ENCODE data around the gene FOXJ1.

FOXJ1 gene

DNA sequence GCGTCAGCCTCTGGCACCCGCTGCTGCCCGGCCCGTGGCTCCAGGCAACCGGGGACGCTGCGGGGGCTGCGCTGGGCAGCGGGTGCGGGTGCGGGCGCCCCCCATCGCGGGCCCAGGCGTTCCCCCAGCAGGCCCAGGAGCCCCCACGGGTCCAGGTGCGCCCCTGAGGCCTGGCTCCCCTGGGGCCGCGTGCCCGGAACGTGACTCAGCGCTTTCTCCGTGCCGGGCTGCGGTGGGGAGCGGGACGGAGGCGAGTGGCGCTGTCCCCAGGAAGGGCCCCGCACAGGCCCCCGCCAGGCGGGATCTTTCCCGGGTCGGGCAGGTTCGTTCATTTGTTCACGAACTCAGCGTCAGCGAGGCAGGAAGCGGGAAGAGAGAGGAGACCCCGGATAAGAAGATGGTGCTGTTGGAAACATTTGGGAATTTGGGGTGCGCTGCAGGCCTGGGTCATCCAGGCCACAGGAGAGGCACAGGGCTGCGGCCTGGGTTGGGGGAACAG is 19.1 kb downstream of the FOXJ1 start:
- H3K27me3 ChIP-seq (ENCODE audit: insufficient read depth, low read length, poor library complexity) = no peaks in the 10 kb centered on the region
- DNase-seq (no peak), ATAC-seq (ENCODE audit: insufficient read depth, low read depth) (no peak)
- no peaks in the 10 kb centered on the region for H3K9me3 ChIP-seq (ENCODE audit: insufficient read depth, low read length, severe bottlenecking)
- H4K20me1 ChIP-seq (ENCODE audit: insufficient read depth, low read length) = no peaks in the 10 kb centered on the region
- H3K36me3 ChIP-seq (ENCODE audit: insufficient read depth, low read length) = no peaks in the 10 kb centered on the region
- H3K27ac ChIP-seq (ENCODE audit: low read length) = no peak overlapping the region
- peak overlapping the region; percentile 62 for H2AFZ ChIP-seq (ENCODE audit: low read depth, low read length)
- H3K4me2 ChIP-seq (ENCODE audit: insufficient read depth, low read length) = peak overlapping the region; percentile 43; the same call in 1 of the 2 replicates
- H3K4me1 ChIP-seq (ENCODE audit: insufficient read depth, low read length) = peaks cover 11% of the 10 kb centered on the region
- H3K79me2 ChIP-seq (ENCODE audit: insufficient read depth, low read length) = no peaks in the 10 kb centered on the region
- H3K9ac ChIP-seq (ENCODE audit: low read depth, low read length) = peak overlapping the region; percentile 35; the same call in 1 of the 2 replicates
- no peak overlapping the region for H3K4me3 ChIP-seq (ENCODE audit: low read depth in 1 of 2, low read length in 2 of 2)
- TF ChIP-seq EZH2 (IDR thresholded peaks at IDR 0.05; ENCODE audit: borderline replicate concordance, low read depth, low read length, severe bottlenecking) = no peak
- TF ChIP-seq, protein P1, sequence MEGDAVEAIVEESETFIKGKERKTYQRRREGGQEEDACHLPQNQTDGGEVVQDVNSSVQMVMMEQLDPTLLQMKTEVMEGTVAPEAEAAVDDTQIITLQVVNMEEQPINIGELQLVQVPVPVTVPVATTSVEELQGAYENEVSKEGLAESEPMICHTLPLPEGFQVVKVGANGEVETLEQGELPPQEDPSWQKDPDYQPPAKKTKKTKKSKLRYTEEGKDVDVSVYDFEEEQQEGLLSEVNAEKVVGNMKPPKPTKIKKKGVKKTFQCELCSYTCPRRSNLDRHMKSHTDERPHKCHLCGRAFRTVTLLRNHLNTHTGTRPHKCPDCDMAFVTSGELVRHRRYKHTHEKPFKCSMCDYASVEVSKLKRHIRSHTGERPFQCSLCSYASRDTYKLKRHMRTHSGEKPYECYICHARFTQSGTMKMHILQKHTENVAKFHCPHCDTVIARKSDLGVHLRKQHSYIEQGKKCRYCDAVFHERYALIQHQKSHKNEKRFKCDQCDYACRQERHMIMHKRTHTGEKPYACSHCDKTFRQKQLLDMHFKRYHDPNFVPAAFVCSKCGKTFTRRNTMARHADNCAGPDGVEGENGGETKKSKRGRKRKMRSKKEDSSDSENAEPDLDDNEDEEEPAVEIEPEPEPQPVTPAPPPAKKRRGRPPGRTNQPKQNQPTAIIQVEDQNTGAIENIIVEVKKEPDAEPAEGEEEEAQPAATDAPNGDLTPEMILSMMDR (IDR thresholded peaks at IDR 0.05; ENCODE audit: borderline replicate concordance, extremely low read depth, low read length, poor library complexity, severe bottlenecking) = no peak

GRCh38 chr17:76120658-76121008 is 20.4 kb downstream of the FOXJ1 start:
- no peak for DNase-seq
- Histone ChIP-seq H3K27me3 (ENCODE audit: insufficient read depth, low read length, poor library complexity) (no peaks in the 10 kb centered on the region), H4K20me1 (ENCODE audit: insufficient read depth, low read length) (no peaks in the 10 kb centered on the region), H3K4me3 (ENCODE audit: low read depth in 1 of 2, low read length in 2 of 2) (no peak overlapping the region), H2AFZ (ENCODE audit: low read depth, low read length) (0 out of 2 replicates have a peak overlapping the region, but pooled peaks have one; percentile 62), H3K4me1 (ENCODE audit: insufficient read depth, low read length) (peaks cover 11% of the 10 kb centered on the region), H3K27ac (ENCODE audit: low read length) (no peak overlapping the region), H3K4me2 (ENCODE audit: insufficient read depth, low read length) (no peak overlapping the region), H3K36me3 (ENCODE audit: insufficient read depth, low read length) (no peaks in the 10 kb centered on the region), H3K9ac (ENCODE audit: low read depth, low read length) (no peak overlapping the region), H3K9me3 (ENCODE audit: insufficient read depth, low read length, severe bottlenecking) (no peaks in the 10 kb centered on the region), H3K79me2 (ENCODE audit: insufficient read depth, low read length) (no peaks in the 10 kb centered on the region)
- ATAC-seq (ENCODE audit: insufficient read depth, low read depth) = no peak
- no peak for TF ChIP-seq EZH2 (IDR thresholded peaks at IDR 0.05; ENCODE audit: borderline replicate concordance, low read depth, low read length, severe bottlenecking)
- TF ChIP-seq, protein P1 (IDR thresholded peaks at IDR 0.05; ENCODE audit: borderline replicate concordance, extremely low read depth, low read length, poor library complexity, severe bottlenecking) = no peak

DNA sequence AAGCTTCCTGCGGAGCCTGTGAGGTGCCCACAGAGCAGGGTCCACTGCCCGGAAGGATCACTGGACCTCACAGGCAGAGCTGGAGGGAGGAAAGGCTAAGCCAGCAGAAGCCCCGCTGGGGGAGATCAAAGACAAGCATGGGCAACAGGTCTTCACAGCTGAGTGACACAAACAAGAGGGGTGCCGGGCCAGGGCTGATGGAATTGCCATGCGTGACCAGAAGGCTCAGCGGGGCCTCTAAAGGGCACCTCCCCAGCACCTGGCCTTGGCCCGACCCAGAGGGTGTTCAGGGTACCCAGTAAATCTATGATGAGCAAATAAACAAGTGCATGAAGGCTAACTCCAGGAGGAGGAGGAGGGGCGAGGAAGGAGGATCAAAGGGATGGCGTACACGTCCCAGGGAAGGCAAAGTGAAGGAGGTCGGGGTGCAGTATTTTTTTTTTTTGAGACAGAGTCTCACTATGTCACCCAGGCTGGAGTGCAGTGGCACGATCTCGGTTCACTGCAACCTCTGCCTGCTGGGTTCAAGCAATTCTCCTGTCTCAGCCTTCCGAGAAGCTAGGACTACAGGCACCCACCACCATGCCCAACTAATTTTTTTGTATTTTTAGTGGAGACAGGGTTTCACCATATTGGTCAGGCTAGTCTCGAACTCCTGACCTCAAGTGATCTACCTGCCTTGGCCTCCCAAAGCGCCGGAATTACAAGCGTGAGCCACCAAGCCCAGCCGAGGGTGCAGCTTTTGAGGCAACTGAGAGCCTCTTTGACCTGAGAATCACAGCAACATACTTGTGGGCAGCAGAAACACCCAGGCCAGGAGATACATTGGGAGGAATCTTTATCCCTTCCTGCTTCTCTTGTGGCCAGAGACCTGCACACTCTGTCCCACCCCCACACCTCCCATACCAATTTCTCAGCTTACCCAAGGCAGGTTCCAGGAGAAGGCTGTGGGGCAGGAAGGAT is 21.4 kb downstream of the FOXJ1 start:
- no peak for ATAC-seq (ENCODE audit: insufficient read depth, low read depth)
- no peak overlapping the region for H3K4me2 ChIP-seq (ENCODE audit: insufficient read depth, low read length)
- DNase-seq = no peak
- no peaks in the 10 kb centered on the region for H3K9me3 ChIP-seq (ENCODE audit: insufficient read depth, low read length, severe bottlenecking)
- no peaks in the 10 kb centered on the region for H4K20me1 ChIP-seq (ENCODE audit: insufficient read depth, low read length)
- no peak overlapping the region for H3K4me3 ChIP-seq (ENCODE audit: low read depth in 1 of 2, low read length in 2 of 2)
- no peaks in the 10 kb centered on the region for H3K27me3 ChIP-seq (ENCODE audit: insufficient read depth, low read length, poor library complexity)
- no peaks in the 10 kb centered on the region for H3K36me3 ChIP-seq (ENCODE audit: insufficient read depth, low read length)
- peaks cover 11% of the 10 kb centered on the region for H3K4me1 ChIP-seq (ENCODE audit: insufficient read depth, low read length)
- H3K27ac ChIP-seq (ENCODE audit: low read length) = no peak overlapping the region
- H2AFZ ChIP-seq (ENCODE audit: low read depth, low read length) = no peak overlapping the region
- no peak overlapping the region for H3K9ac ChIP-seq (ENCODE audit: low read depth, low read length)
- no peaks in the 10 kb centered on the region for H3K79me2 ChIP-seq (ENCODE audit: insufficient read depth, low read length)
- TF ChIP-seq, protein P1 (IDR thresholded peaks at IDR 0.05; ENCODE audit: borderline replicate concordance, extremely low read depth, low read length, poor library complexity, severe bottlenecking) = no peak
- TF ChIP-seq EZH2 (IDR thresholded peaks at IDR 0.05; ENCODE audit: borderline replicate concordance, low read depth, low read length, severe bottlenecking) = no peak
